GM21360 (cell line): ENCODE results near the gene PLEKHD1.

ENCODE experiments used
- ATAC-seq: cut with Tn5 transposase; IDR thresholded peaks from one replicate; pipeline ENCODE4 v1.9.1; 2021; ENCODE audit warnings: mild to moderate bottlenecking, moderate library complexity; ENCODE audit not compliant: unreplicated experiment

The PLEKHD1 gene

DNA sequence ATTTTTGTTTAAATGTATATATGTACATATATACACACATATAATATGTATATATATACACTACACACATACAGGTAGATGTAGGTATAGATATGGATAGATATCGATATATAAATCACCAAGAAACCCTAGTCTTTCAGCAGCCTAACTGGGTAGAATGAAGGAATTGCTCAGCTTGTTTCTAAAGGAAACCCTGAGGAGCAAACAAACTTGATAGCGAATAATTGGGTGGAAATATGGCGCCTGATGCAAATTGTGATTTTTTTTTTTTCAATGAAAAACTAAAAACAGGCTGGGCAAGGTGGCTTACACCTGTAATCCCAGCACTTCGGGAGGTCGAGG lies 90.4 kb downstream of the PLEKHD1 start:
- no peak for ATAC-seq

DNA sequence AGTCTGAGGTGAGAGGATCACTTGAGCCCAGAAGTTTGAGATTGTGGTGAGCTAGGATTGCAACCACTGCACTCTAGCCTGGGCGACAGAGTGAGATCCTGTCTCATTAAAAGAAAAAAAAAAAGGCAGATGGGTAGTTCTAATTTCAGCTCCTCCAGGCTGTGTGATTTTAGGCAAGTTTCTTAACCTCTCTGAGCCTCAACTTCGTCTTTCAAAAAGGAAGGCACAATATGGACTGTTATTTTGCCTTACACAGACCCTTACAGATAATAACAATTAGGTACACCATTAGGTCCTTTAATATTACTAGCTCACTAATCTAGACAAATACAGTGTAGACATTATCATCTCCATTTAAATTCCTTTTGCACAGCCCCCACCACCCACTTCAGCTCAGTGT lies 94.9 kb downstream of the PLEKHD1 start:
- ATAC-seq = no peak

DNA sequence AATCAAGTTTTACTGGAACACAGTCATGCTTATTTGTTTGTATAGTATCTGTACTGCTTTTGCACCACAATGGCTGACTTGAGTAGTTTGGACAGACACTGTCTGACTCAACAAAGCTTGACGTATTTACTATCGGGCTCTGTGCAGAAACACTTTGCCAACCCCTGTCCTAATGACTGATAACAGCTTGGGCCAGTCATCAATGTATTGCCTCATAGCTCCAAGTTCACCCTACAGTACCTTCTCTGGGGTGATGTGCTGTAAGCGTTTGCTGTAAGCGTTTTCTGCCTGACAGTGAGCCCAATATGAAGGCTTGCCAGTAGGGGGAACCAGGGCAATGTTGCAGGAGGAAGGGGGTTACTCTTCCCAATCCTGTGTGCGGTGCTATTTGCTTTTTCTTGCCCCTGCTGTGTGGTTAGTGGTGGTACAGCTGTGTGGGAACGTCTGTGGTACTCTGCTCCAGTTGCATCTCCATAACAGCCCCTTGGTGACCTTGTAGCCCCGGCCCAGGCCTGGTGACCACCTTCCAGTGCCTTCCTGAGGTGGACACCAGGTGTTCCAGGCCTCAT lies 95.6 kb downstream of the PLEKHD1 start:
- ATAC-seq = no peak
